NCI-H1417 treated with DMSO at 0.1 percent for 48 hours (cell line): Measurements from ENCODE around the gene LCE1C.

Source experiments
- DNase-seq: peaks from one replicate; lab custom pipeline; 2025; lab: John Stamatoyannopoulos, UW

LCE1C gene

GRCh38 chr1:152806576-152806975 lies at the start of gene LCE1C:
TSS of gene LCE1C (minus strand) at chr1:152806651. CDS start at chr1:152805478, 1,173 bp downstream.
- DNase-seq: no peak

GRCh38 chr1:152855661-152856060 lies 49.2 kb upstream of the LCE1C start:
- DNase-seq: no peak

- no peak for DNase-seq
These were observed 36.1 kb upstream of the LCE1C start, which contains the start of gene LCE6A for GRCh38 chr1:152842556-152842955. TSS of gene LCE6A (plus strand) at chr1:152842856. CDS start at chr1:152843521, 665 bp downstream.

GRCh38 chr1:152836870-152837269 lies 30.4 kb upstream of the LCE1C start:
- DNase-seq: no peak

- DNase-seq: no peak
These were observed 20.7 kb upstream of the LCE1C start, which contains the start of gene LCE1A for GRCh38 chr1:152827173-152827572. TSS of gene LCE1A (plus strand) at chr1:152827473. CDS start at chr1:152827473, 0 bp downstream.

GRCh38 chr1:152824964-152825363 lies 18.5 kb upstream of the LCE1C start:
- no peak for DNase-seq

GRCh38 chr1:152823294-152823693 lies 16.8 kb upstream of the LCE1C start:
- DNase-seq: no peak

GRCh38 chr1:152817309-152817708 lies 10.9 kb upstream of the LCE1C start:
- DNase-seq: no peak

GRCh38 chr1:152811671-152812070 lies 5.2 kb upstream of the LCE1C start, which contains the start of gene LCE1B:
TSS of gene LCE1B (plus strand) at chr1:152811971. CDS start at chr1:152812447, 476 bp downstream.
- DNase-seq: no peak

- no peak for DNase-seq
These were observed 4.6 kb upstream of the LCE1C start for GRCh38 chr1:152811050-152811449.

- no peak for DNase-seq
These were observed 5.1 kb downstream of the LCE1C start for GRCh38 chr1:152801333-152801732.

GRCh38 chr1:152796421-152796820 lies 10.0 kb downstream of the LCE1C start, which contains the start of gene LCE1D:
TSS of gene LCE1D (plus strand) at chr1:152796721. CDS start at chr1:152797795, 1,074 bp downstream.
- DNase-seq: no peak

- DNase-seq: no peak
These were observed 10.8 kb downstream of the LCE1C start for GRCh38 chr1:152795686-152796085.

- peak; percentile 41 for DNase-seq
These were observed 20.4 kb downstream of the LCE1C start, which contains the start of gene LCE1E for GRCh38 chr1:152786077-152786476. TSS of gene LCE1E (plus strand) at chr1:152786257. CDS start at chr1:152787300, 1,043 bp downstream.

- DNase-seq: no peak
These were observed 23.4 kb downstream of the LCE1C start for GRCh38 chr1:152783095-152783494.

GRCh38 chr1:152777510-152778137 lies 28.8 kb downstream of the LCE1C start:
- DNase-seq: no peak

GRCh38 chr1:152776361-152776760 lies 30.1 kb downstream of the LCE1C start:
- no peak for DNase-seq

GRCh38 chr1:152774875-152775274 lies 31.6 kb downstream of the LCE1C start, which contains the start of gene LCE1F:
TSS of gene LCE1F (plus strand) at chr1:152775140. CDS start at chr1:152776372, 1,232 bp downstream.
- DNase-seq: no peak

GRCh38 chr1:152770411-152770810 lies 36.0 kb downstream of the LCE1C start:
- DNase-seq: no peak

- no peak for DNase-seq
These were observed 37.5 kb downstream of the LCE1C start for GRCh38 chr1:152768847-152769533.

- DNase-seq: no peak
These were observed 44.7 kb downstream of the LCE1C start for GRCh38 chr1:152761609-152762213.

GRCh38 chr1:152760551-152761190 lies 45.8 kb downstream of the LCE1C start:
- DNase-seq: no peak
